Endothelial cell of umbilical vein (primary cell): ENCODE data around the gene SLC16A5. TPM values are rescaled to one million over a fixed set of nuclear protein-coding genes. Genes with fewer than 3 reads are reported as not detected.

ENCODE experiments used
- BruUV-seq: library from RNA; stranded (reverse); fragments of 400-500 nt; replicated peaks from 2 replicates; lab custom pipeline; 2021; lab: Mats Ljungman, UMichigan
- CTCF ChIA-PET: fragments of 300-600, 350-600 bp; sonication (Branson Sonifier 250); formaldehyde crosslinking; loops from one replicate; lab custom pipeline; 2021; ENCODE audit warnings: antibody characterized with exemption, inconsistent platforms; lab: Charles Lee
- POLR2A ChIA-PET: fragments of 300-600, 350-600 bp; sonication (Branson Sonifier 250); formaldehyde crosslinking; loops from one replicate; lab custom pipeline; 2021; ENCODE audit warnings: antibody characterized with exemption, inconsistent platforms; lab: Charles Lee
- DNase-seq: peaks from one replicate; pipeline ENCODE4 v3.0.0-alpha.2; 2011; ENCODE audit warnings: low read depth, low spot score
- FAIRE-seq: peaks from 2 replicates; lab custom pipeline; 2011; peaks lifted over from hg19 to GRCh38; lab: Jason Lieb, UNC
- H2AFZ ChIP-seq: 2 replicates; pipeline ENCODE4 v1.6.0; 2012; ENCODE audit warnings: low read depth, low read length, control low read depth, inconsistent platforms
- H3K27ac ChIP-seq: 2 replicates; pipeline ENCODE4 v1.5.1; 2011; ENCODE audit warnings: low read depth, mild to moderate bottlenecking, control low read depth, low read length, moderate library complexity; ENCODE audit not compliant: insufficient read depth
- H3K27me3 ChIP-seq, 2 experiments: 2 replicates each; pipeline versions ENCODE4 v1.6.0 to v1.6.1; 2011; ENCODE audit warnings: low read length in 2 of 2, mixed read lengths in 1 of 2; ENCODE audit not compliant: control insufficient read depth in 2 of 2, insufficient read depth in 2 of 2
- H3K36me3 ChIP-seq, 2 experiments: 2 replicates in 1 of 2; 3 replicates in 1 of 2; pipeline ENCODE4 v1.5.1; 2011; ENCODE audit warnings: low read length in 2 of 2, mild to moderate bottlenecking in 1 of 2, moderate library complexity in 1 of 2; ENCODE audit not compliant: control insufficient read depth in 2 of 2, insufficient read depth in 2 of 2; ENCODE audit errors: extremely low read depth in 1 of 2
- H3K4me1 ChIP-seq: 3 replicates; pipeline ENCODE4 v1.5.1; 2011; ENCODE audit warnings: mild to moderate bottlenecking, low read length; ENCODE audit not compliant: control insufficient read depth, insufficient read depth; ENCODE audit errors: extremely low read depth
- H3K4me2 ChIP-seq: 2 replicates; pipeline ENCODE4 v1.6.1; 2011; ENCODE audit warnings: low read length, control low read depth, mixed read lengths; ENCODE audit not compliant: insufficient read depth
- H3K4me3 ChIP-seq, 3 experiments: fragments of 200-600 bp in 1 of 3; sonication (generic), shearing (Covaris generic) in 1 of 3; replicated peaks in 1 of 3; 2 replicates each; pipeline ENCODE4 v1.5.1; 2011 to 2016; ENCODE audit warnings: control low read depth in 3 of 3, low read length in 3 of 3, mild to moderate bottlenecking in 2 of 3, inconsistent platforms in 1 of 3, low read depth in 1 of 3, moderate library complexity in 1 of 3; ENCODE audit not compliant: insufficient read depth in 1 of 3
- H3K79me2 ChIP-seq: 2 replicates; pipeline ENCODE4 v1.6.0; 2012; ENCODE audit warnings: low read length, inconsistent platforms; ENCODE audit not compliant: control insufficient read depth, insufficient read depth
- H3K9ac ChIP-seq: replicated peaks from 2 replicates; pipeline ENCODE3; 2011; ENCODE audit warnings: low read length, control low read depth; ENCODE audit not compliant: insufficient read depth; ENCODE audit errors: extremely low read depth
- H3K9me1 ChIP-seq: replicated peaks from 3 replicates; pipeline ENCODE4 v1.6.0; 2011; ENCODE audit warnings: mild to moderate bottlenecking, low read length; ENCODE audit not compliant: control insufficient read depth, insufficient read depth; ENCODE audit errors: extremely low read depth
- H3K9me3 ChIP-seq: replicated peaks from 2 replicates; pipeline ENCODE4 v1.5.1; 2012; ENCODE audit warnings: low read length, inconsistent platforms; ENCODE audit not compliant: control insufficient read depth, insufficient read depth
- H4K20me1 ChIP-seq: replicated peaks from 2 replicates; pipeline ENCODE3; 2011; ENCODE audit warnings: mild to moderate bottlenecking, low read length; ENCODE audit not compliant: control insufficient read depth, insufficient read depth; ENCODE audit errors: extremely low read depth
- EZH2 ChIP-seq: IDR thresholded peaks from 2 replicates; pipeline ENCODE4 v1.6.1; 2012; ENCODE audit warnings: borderline replicate concordance, low read depth, mild to moderate bottlenecking, moderate library complexity, low read length, inconsistent platforms; ENCODE audit not compliant: severe bottlenecking
- FOS ChIP-seq: IDR thresholded peaks from 2 replicates; pipeline ENCODE4 v1.6.1; 2011; ENCODE audit warnings: mild to moderate bottlenecking, low read length, moderate library complexity, borderline replicate concordance; ENCODE audit not compliant: insufficient read depth
- GATA2 ChIP-seq: IDR thresholded peaks from 2 replicates; pipeline ENCODE4 v1.7.0; 2011; ENCODE audit warnings: low read depth, mild to moderate bottlenecking, moderate library complexity, mixed read lengths, low read length; ENCODE audit not compliant: insufficient read length, insufficient read depth
- JUN ChIP-seq: IDR thresholded peaks from 2 replicates; pipeline ENCODE4 v1.6.1; 2011; ENCODE audit warnings: borderline replicate concordance, low read depth; ENCODE audit not compliant: insufficient read length, insufficient read depth
- MYC ChIP-seq: IDR thresholded peaks from one replicate; pipeline ENCODE4 v1.6.1; 2011; ENCODE audit warnings: mild to moderate bottlenecking, low read depth, low read length
- POLR2A ChIP-seq: IDR thresholded peaks from 2 replicates; pipeline ENCODE4 v1.6.1; 2012; ENCODE audit warnings: low read depth, mild to moderate bottlenecking, control low read depth, low read length
- POLR2AphosphoS5 ChIP-seq: IDR thresholded peaks from 2 replicates; pipeline ENCODE4 v1.6.1; 2012; ENCODE audit warnings: low read depth, mild to moderate bottlenecking, control low read depth, low read length, moderate library complexity; ENCODE audit not compliant: insufficient read depth
- dilution Hi-C: fragments of 300-500 bp; cut with MboI; formaldehyde crosslinking; loops from one replicate; pipeline ENCODE4 v1.15.0; 2019; ENCODE audit warnings: low sequenced_read_pairs; ENCODE audit not compliant: extremely low pct_ligation_motif_present
- intact Hi-C: fragments of 100-400 bp; cut with micrococcal nuclease; formaldehyde crosslinking; loops from one replicate; pipeline ENCODE4 v1.10.0; 2022
- polyA plus RNA-seq, 4 experiments: library from polyadenylated mRNA; depleted of rRNA in 3 of 4; stranded (reverse) in 3 of 4; unstranded in 1 of 4; fragments of >200 nt; gene quantifications; 2 replicates each; pipeline versions ENCODE4 v1.2.1 to v1.2.3, GENCODE V29; 2011 to 2012; ENCODE audit warnings: missing spikeins in 1 of 4
- total RNA-seq: library from RNA; stranded (reverse); gene quantifications from 2 replicates; pipeline ENCODE4 v1.2.3, GENCODE V29; 2021
- TF ChIP-seq, protein P1 (sequence below): IDR thresholded peaks from 2 replicates; pipeline ENCODE4 v1.6.1; 2011; ENCODE audit not compliant: insufficient read depth, insufficient read length
- TF ChIP-seq, protein P2 (sequence below), 2 donors: IDR thresholded peaks; 1 replicate in 1 of 2; 2 replicates in 1 of 2; pipeline ENCODE4 v1.5.1; 2011; ENCODE audit warnings: low read length in 2 of 2, mild to moderate bottlenecking in 2 of 2, moderate library complexity in 2 of 2, control low read depth in 1 of 2, inconsistent platforms in 1 of 2, low read depth in 1 of 2; ENCODE audit not compliant: insufficient read depth in 1 of 2; ENCODE audit errors: extremely low read depth in 1 of 2

The SLC16A5 gene
- total and polyA plus RNA-seq, 2 donors (not counting 3 experiments of a cell fraction or from before 2014, with no cell fraction given), result 16.4 to 23.3 TPM

- CTCF ChIA-PET, result interaction anchor here (2.9 to 4.1 kb wide), 3 partner anchors 20 to 28 kb away, joined by 13 to 35 read pairs (median 14); no protein-coding TSS in a partner anchor
- FAIRE-seq, result no peak
- intact Hi-C loops, result loop anchor here (1.0 to 2.0 kb wide), 5 partner anchors 9 to 52 kb away; partner anchors contain the start of gene ATP5PD
- no peak overlapping the region for H3K27ac ChIP-seq
- no peak for TF ChIP-seq FOS
- no peak for TF ChIP-seq EZH2
- TF ChIP-seq POLR2A, result no peak
- TF ChIP-seq JUN, result no peak
- TF ChIP-seq, protein P1, sequence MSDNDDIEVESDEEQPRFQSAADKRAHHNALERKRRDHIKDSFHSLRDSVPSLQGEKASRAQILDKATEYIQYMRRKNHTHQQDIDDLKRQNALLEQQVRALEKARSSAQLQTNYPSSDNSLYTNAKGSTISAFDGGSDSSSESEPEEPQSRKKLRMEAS, result no peak
- no peak for TF ChIP-seq GATA2
- no peak for TF ChIP-seq MYC
- TF ChIP-seq, protein P2, sequence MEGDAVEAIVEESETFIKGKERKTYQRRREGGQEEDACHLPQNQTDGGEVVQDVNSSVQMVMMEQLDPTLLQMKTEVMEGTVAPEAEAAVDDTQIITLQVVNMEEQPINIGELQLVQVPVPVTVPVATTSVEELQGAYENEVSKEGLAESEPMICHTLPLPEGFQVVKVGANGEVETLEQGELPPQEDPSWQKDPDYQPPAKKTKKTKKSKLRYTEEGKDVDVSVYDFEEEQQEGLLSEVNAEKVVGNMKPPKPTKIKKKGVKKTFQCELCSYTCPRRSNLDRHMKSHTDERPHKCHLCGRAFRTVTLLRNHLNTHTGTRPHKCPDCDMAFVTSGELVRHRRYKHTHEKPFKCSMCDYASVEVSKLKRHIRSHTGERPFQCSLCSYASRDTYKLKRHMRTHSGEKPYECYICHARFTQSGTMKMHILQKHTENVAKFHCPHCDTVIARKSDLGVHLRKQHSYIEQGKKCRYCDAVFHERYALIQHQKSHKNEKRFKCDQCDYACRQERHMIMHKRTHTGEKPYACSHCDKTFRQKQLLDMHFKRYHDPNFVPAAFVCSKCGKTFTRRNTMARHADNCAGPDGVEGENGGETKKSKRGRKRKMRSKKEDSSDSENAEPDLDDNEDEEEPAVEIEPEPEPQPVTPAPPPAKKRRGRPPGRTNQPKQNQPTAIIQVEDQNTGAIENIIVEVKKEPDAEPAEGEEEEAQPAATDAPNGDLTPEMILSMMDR (IDR thresholded peaks at IDR 0.05; ENCODE audit: extremely low read depth in 1 of 2, insufficient read depth in 1 of 2, low read depth in 1 of 2, low read length in 2 of 2), result no peak
- TF ChIP-seq POLR2AphosphoS5, result no peak
- no peak overlapping the region for H3K4me3 ChIP-seq
- no peak overlapping the region for H2AFZ ChIP-seq
- H3K9me3 ChIP-seq, result no peaks in the 10 kb centered on the region
- DNase-seq, result no peak
- no peaks in the 10 kb centered on the region for H3K27me3 ChIP-seq
- dilution Hi-C loops, result no loop called here
- BruUV-seq, result no TSS peak
- H3K9ac ChIP-seq, result no peak overlapping the region
- no peaks in the 10 kb centered on the region for H4K20me1 ChIP-seq
- H3K36me3 ChIP-seq, result no peaks in the 10 kb centered on the region
- POLR2A ChIA-PET, result no interaction called here
- H3K79me2 ChIP-seq, result no peaks in the 10 kb centered on the region
- H3K9me1 ChIP-seq, result no peaks in the 10 kb centered on the region
- peaks cover 41% of the 10 kb centered on the region for H3K4me1 ChIP-seq
- H3K4me2 ChIP-seq, result no peak overlapping the region
Observed at GRCh38 chr17:75086496-75087181, 1.1 kb upstream of the SLC16A5 start.
